ENCODE measurements around the gene TEX22. TPM values are rescaled to one million over a fixed set of nuclear protein-coding genes. Genes with fewer than 3 reads are reported as not detected.
A peak's percentile ranks its signal among the peaks of the same experiment; 100 is the strongest.

TEX22 gene
- polyA plus RNA-seq, 1 donor from 2014 or later, result 1.0 TPM

DNA sequence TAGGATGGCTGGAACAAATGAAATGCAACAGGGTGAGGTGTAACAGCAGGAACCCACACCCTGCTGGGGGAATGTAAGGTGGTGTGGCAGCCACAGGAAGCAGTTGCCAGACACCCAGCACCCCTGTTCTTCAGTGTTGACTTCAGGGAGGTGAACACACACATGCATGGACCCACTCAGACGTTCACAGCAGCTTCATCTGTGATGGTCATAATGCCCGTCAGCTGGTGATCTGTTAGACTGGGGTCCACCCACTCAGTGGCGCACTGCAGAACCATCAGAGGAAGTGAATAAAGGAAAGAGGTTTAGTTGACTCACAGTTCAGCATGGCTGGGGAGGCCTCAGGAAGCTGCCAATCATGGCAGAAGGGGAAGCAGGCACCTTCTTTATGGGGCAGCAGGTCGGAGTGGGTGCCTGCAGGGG is 22.7 kb upstream of the TEX22 start:
- peaks cover 0 to 8% (median 8%) of the 10 kb centered on the region in 3 donors for H3K4me1 Mint-ChIP-seq
- H3K27me3 Mint-ChIP-seq, result peaks cover 6% of the 10 kb centered on the region
- no peak overlapping the region for H3K4me3 Mint-ChIP-seq
- H3K9me3 Mint-ChIP-seq, result no peaks in the 10 kb centered on the region
- H3K36me3 Mint-ChIP-seq, result peaks cover 1% of the 10 kb centered on the region
- no peak overlapping the region for H3K27ac Mint-ChIP-seq

DNA sequence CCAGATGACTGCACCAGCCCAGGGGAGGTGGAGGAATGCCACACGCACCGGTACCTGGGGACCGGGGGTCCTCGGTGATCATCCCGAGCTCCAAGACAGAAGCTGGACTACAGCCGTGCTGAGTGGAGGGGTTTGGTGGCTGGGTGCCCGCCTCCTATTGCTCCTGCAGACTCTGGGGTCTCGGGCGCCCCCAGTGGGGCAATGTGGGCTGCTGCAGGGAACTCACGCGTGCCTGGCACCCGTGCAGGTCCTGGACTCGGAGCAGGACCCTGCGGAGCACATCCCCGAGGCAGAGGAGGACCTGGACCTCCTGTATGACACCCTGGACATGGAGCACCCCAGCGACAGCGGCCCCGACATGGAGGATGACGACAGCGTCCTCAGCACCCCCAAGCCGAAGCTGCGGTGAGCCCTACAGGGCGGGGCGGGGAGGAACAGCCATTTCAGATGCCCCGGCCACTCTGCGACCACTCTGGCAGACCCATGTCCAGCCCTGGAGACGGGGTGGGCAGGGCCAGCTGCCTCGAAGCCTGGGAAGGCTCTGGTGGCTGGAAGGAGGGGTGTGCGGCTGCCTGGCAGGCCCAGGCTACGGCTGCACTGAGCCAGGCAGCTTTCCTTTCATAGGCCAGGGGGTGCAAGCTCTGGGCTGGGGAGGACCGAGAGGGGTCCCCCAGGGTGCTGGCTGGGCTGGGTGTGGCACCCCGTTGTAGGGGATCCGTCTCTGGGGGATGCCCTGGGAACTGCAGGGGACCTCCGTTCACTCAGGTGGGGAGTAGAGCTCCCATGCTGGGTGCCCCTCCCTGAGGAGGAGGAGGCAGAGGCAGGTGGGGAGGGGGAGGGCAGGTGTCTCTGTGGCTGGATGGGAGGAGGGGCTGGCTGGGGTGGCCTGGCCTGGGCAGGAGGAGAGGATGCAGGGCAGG is 21.6 kb upstream of the TEX22 start:
- Mint-ChIP-seq H3K9me3 (no peaks in the 10 kb centered on the region), H3K27me3 (peaks cover 4% of the 10 kb centered on the region), H3K27ac (no peak overlapping the region)

DNA sequence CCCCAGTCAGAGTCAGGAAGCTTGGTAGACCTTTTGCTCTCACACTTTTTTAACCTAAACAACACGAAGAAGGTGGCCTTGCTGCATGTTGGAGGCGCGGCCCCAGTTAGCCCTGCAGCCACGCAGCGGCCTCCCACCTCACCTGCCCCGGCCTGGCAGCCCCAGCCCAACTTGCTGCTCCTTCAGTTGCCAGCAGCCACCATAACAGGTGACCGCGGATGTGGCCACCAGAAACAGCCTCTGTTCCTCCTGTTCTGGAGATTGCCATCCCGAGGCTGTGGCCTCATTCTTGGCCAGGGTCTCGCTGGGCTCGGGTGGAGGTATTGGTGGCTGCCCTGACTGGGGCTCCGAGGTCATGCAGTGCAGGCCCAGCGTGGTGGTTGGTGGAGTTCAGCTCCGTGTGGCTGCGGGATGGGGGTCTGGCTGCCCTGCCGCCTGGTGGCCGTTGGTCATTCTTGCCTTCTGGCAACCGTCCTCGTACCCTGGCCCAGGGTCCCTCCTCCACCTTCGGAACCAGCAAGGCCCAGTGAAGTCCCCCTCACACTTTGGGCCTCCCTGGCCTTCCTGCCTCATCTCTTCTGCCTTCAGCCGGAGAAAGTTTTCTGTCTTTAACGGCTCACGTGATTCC is 20.7 kb upstream of the TEX22 start:
- no peaks in the 10 kb centered on the region for H3K9me3 Mint-ChIP-seq
- H3K27ac Mint-ChIP-seq, result no peak overlapping the region
- peaks cover 0 to 8% (median 4%) of the 10 kb centered on the region in 3 donors for H3K4me1 Mint-ChIP-seq
- H3K27me3 Mint-ChIP-seq, result peaks cover 4% of the 10 kb centered on the region
- peaks cover 1% of the 10 kb centered on the region for H3K36me3 Mint-ChIP-seq
- H3K4me3 Mint-ChIP-seq, result no peak overlapping the region

More for the DNA sequence above, 21.6 kb upstream of the TEX22 start:
- Mint-ChIP-seq H3K4me3 (no peak overlapping the region), H3K4me1 (peaks cover 0 to 8% (median 4%) of the 10 kb centered on the region in 3 donors), H3K36me3 (peaks cover 1% of the 10 kb centered on the region)

DNA sequence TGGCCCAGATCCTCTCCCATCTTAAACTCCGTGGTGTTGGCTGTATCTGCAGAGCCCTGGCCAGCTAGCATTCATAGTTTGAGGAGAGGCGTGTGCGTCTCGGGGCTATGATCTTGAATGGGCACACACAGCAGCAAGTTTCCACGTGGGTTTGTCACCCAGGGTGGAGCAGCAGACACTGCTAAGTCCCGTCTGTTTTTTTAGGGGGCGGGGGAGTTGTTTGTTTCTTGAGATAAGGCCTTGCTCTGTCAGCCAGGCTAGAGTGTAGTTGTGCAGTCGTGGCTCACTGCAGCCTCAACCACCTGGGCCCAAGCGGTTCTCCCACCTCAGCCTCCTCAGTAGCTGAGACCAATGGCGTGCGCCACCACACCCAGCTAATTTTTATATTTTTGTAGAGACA is 20.1 kb upstream of the TEX22 start:
- no peak overlapping the region for H3K27ac Mint-ChIP-seq
- peaks cover 1% of the 10 kb centered on the region for H3K36me3 Mint-ChIP-seq
- no peak overlapping the region for H3K4me3 Mint-ChIP-seq
- peaks cover 4% of the 10 kb centered on the region for H3K27me3 Mint-ChIP-seq
- peaks cover 0 to 8% (median 4%) of the 10 kb centered on the region in 3 donors for H3K4me1 Mint-ChIP-seq
- no peaks in the 10 kb centered on the region for H3K9me3 Mint-ChIP-seq

DNA sequence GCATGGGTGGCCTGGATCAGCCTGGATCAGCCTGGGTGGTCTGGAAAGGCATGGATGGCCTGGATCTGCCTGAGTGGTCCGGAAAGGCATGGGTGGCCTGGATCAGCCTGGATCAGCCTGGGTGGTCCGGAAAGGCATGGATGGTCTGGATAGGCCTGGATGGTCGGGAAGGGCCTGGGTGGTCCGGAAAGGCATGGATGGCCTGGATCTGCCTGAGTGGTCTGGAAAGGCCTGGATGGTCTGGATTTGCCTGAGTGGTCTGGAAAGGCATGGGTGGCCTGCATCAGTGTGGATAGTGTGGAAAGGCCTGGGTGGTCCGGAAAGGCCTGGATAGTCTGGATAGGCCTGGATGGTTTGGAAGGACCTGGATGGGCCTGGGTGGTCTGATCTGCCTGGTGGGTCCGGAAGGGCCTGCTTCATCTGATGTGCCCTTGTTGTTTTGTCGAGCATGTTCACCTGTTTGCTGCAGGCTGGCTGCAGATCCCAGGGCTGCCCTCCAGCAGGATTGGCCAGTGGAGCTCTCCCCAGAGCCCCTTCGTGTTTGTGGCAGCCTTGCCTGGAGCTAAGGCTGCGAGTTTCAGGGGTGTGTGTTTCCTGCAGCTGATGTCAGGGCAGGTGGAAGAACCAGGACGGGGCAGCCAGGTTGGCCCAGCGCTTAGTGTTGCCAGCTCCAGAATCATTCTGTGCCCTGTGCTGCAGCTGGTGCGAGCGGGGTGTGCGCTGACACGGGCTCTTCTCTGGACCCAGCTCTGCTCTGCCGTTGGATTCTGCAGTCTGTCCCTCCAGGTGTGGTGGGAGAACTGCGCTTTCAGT is 19.3 kb upstream of the TEX22 start:
- Mint-ChIP-seq H3K4me3 (no peak overlapping the region), H3K27me3 (peaks cover 4% of the 10 kb centered on the region), H3K36me3 (peaks cover 1% of the 10 kb centered on the region), H3K9me3 (no peaks in the 10 kb centered on the region), H3K27ac (peak overlapping the region in 1 of 3 donors; percentile 46), H3K4me1 (peaks cover 0 to 8% (median 4%) of the 10 kb centered on the region in 3 donors)

DNA sequence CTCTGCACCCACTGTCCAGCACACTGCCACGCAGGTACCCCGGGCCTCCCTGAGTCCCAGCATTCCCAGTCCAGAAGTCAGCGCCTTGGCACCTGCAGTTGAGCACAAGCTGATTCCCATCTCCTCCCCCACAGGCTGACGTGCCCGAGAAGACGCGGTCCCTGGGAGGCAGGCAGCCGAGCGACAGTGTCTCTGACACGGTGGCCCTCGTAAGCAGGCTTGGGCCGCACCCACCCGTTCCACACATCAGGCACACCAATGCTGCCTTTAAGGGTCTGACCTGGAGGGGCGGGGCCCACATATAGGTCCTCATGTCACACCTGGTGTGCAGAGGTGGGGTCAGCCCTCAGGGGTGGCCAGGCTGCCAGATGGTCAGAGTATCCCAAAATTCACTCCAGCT is 18.4 kb upstream of the TEX22 start:
- Mint-ChIP-seq H3K36me3 (peaks cover 1% of the 10 kb centered on the region), H3K9me3 (no peaks in the 10 kb centered on the region), H3K27ac (no peak overlapping the region), H3K4me3 (no peak overlapping the region), H3K4me1 (peaks cover 0 to 8% (median 4%) of the 10 kb centered on the region in 3 donors), H3K27me3 (peaks cover 4% of the 10 kb centered on the region)

DNA sequence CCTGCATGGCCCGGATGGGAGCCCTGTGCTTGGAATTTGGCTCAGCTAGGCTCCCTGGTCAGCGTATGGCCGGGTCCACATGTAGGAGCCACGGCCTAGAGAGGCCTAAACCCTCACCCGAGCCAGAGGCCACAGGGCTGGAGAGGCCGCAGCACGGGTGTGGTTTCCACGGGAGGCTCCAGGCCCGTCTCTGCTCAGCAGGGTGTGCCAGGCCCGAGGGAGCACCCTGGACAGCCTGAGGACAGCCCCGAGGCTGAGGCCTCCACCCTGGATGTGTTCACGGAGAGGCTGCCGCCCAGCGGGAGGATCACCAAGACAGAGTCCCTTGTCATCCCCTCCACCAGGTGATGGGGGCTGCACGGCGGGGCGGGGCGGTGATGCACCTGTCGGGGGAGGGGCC is 17.6 kb upstream of the TEX22 start:
- Mint-ChIP-seq H3K4me3 (no peak overlapping the region), H3K36me3 (peaks cover 1% of the 10 kb centered on the region), H3K27ac (no peak overlapping the region), H3K4me1 (peaks cover 0 to 4% (median under 1%) of the 10 kb centered on the region in 3 donors), H3K9me3 (no peaks in the 10 kb centered on the region), H3K27me3 (peaks cover 1% of the 10 kb centered on the region)

DNA sequence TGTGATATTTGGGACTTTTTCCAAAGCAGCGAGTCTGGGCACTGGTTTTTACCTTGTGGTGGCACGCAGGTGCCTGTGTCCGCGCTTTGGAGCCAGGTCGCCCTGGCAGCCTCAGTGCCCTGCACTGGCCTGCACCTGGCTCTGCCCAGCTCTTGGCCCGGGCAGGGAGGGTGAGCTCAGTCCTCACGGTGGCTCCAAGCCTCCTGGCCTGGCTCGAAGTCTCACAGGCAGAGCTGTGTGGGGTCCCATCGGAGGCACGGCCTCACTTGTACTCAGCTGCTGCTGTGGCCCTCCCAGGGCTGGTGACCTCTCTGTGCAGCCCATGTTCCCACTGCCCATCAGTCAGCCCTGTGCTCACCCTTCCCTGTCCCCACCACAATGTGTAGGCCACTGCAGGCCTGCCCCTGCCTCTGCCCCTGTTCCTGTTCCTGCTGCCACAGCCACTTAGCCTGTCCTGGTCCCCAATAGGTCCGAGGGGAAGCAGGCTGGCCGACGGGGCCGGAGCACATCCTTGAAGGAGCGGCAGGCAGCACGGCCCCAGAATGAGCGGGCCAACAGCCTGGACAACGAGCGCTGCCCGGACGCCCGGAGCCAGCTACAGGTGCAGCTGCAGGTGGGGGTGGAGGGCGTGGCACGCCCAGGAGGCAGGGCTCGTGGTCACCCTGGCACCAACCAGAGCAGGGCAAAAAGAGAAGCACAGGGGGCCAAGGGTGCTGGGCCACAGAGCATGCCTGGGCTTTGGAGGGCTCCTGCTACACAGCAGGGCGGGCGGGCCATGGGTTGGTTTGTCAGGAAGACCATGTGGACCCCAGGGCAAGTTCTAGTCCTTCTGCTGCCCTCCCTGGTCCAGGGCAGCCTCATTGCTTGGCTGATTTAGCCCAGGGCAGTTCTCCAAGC is 16.6 kb upstream of the TEX22 start:
- no peaks in the 10 kb centered on the region for H3K36me3 Mint-ChIP-seq
- peaks cover 0 to 1% (median 0%) of the 10 kb centered on the region in 3 donors for H3K4me1 Mint-ChIP-seq
- no peak overlapping the region for H3K27ac Mint-ChIP-seq
- no peak overlapping the region for H3K4me3 Mint-ChIP-seq
- H3K27me3 Mint-ChIP-seq, result no peaks in the 10 kb centered on the region
- H3K9me3 Mint-ChIP-seq, result no peaks in the 10 kb centered on the region

DNA sequence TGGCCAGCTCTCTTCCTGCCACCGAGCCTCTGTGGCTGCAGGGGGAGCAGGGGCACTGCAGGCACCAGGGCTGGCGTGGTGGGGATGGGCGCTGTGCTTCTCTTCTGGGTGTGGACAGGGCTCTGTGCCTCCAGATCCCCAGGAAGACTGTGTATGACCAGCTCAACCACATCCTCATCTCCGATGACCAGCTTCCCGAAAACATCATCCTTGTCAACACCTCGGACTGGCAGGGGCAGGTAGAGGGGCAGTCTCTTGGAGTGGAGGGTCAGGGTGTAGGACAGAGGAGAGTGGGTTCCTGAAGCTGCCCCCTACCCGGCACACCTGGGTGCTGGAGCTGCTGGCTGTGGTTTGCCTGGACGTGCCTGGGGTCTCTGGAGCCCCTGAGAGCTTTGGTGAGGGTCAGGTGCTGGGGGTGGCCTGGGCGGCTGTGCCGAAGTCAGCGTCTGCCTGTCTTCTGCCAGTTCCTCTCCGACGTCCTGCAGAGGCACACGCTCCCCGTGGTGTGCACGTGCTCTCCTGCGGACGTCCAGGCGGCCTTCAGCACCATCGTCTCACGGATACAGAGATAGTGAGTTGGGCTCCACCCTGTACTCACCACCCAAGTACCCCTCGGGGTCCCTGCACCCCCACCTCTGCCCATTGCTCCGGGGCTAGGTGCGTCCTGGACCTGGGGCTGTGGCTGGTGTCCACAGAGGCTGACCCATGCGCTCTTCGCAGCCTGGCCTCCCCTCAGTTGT is 15.8 kb upstream of the TEX22 start:
- Mint-ChIP-seq H3K4me3 (no peak overlapping the region), H3K27me3 (no peaks in the 10 kb centered on the region), H3K27ac (no peak overlapping the region), H3K4me1 (peaks cover 0 to 1% (median 0%) of the 10 kb centered on the region in 3 donors), H3K36me3 (no peaks in the 10 kb centered on the region), H3K9me3 (no peaks in the 10 kb centered on the region)

DNA sequence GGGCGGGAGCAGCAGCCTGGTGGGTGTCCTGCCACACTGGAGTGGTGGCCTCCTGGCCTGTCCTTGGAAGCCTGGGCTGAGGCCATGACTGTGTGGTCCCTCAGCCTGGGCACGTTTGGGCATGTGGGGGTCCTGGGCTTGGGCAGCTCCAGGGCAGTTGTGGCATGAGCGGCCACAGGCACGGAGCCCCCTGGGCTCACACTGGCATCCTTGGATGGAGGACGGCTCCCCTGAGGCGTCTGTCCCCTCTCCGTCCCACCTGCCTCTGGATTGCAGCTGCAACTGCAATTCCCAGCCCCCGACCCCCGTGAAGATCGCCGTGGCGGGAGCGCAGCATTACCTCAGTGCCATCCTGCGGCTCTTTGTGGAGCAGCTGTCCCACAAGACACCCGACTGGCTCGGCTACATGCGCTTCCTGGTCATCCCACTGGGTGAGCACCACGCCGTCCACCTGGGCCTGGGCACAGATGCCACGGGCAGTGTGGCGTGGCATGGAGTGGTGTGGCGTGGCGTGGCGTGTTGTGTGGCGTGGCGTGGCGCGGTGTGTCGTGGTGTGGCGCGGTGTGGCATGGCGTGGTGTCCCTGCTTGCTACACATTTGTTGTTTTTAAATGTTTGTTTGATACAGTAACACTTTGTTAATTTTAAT is 15.1 kb upstream of the TEX22 start:
- Mint-ChIP-seq H3K27ac (no peak overlapping the region), H3K4me1 (peaks cover 0 to 1% (median 0%) of the 10 kb centered on the region in 3 donors), H3K9me3 (no peaks in the 10 kb centered on the region), H3K27me3 (no peaks in the 10 kb centered on the region), H3K4me3 (no peak overlapping the region), H3K36me3 (no peaks in the 10 kb centered on the region)

DNA sequence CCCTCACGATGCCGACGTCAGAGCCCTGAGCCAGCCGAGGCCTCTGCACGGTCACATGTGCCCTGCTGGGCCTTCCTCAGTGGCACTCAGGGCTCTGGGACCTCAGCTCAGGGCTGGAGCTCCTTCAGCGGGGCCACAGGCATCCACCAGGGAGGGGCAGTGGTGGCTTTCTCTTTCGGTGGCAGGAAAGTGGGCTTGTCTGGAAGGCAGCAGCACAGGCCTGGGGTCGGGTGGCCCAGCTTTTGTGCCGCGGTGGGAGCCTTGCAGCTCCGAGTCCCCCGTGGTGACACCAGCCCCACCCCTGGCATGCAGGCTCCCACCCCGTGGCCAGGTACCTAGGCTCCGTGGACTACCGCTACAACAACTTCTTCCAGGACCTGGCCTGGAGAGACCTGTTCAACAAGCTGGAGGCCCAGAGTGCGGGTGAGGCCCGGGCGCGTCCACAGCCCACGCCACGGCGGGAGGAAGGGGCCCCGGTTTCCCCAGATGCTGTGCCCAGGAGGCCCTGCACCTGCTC is 14.2 kb upstream of the TEX22 start:
- Mint-ChIP-seq H3K27me3 (no peaks in the 10 kb centered on the region), H3K4me1 (peaks cover 0 to 3% (median 1%) of the 10 kb centered on the region in 3 donors), H3K4me3 (no peak overlapping the region)

DNA sequence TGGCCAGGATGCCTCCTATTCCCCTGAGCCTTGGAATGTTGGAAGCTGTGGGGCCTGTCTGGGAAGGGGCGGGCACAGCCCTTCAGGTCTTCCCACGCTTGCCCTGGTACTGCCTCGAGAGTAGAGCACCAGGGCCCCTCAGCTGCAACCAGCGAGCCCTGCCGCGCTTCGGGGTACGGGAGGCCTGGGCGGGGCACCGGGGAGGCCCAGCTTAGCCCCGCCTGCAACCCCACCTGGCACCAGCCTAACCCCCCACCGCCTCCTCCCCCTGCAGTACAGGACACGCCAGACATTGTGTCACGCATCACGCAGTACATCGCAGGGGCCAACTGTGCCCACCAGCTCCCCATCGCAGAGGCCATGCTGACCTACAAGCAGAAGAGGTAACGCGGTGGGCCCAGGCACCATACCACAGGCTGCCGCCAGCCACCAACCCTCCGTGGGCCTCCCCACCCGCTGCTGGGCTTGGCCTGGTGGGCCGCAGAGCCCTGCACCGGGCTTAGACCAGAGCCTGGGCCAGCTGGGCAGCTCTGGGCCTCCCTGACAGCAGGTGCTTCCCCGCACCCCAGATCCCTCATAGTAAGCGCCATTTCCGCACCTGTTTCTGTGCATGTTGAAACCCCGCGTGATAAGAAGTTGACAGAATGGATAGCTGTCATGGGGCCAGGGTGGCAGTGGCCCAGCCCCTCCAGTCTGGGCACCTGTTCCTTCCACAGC is 13.6 kb upstream of the TEX22 start:
- H3K4me3 Mint-ChIP-seq, result no peak overlapping the region
- H3K4me1 Mint-ChIP-seq, result peaks cover 0 to 3% (median 1%) of the 10 kb centered on the region in 3 donors
- H3K27ac Mint-ChIP-seq, result no peak overlapping the region
- no peaks in the 10 kb centered on the region for H3K9me3 Mint-ChIP-seq
- H3K36me3 Mint-ChIP-seq, result no peaks in the 10 kb centered on the region
- H3K27me3 Mint-ChIP-seq, result no peaks in the 10 kb centered on the region

More for the DNA sequence above, 14.2 kb upstream of the TEX22 start:
- no peaks in the 10 kb centered on the region for H3K36me3 Mint-ChIP-seq
- H3K9me3 Mint-ChIP-seq, result no peaks in the 10 kb centered on the region
- no peak overlapping the region for H3K27ac Mint-ChIP-seq

DNA sequence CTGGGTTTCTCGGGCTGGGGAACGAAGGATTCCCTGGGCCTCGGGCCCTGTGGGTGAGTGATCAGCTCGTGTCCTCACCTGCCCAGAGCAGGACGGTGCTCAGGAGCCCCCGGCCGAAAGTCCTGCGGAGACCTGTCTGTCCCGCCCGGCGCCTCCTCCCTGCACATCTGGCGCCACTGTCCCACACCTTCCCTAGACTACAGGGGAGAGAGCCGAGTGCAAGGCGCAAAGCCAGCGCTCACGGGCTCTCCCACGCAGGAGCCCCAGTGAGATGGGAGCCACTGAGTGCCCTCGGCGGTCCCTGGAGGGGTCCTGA is 13.1 kb upstream of the TEX22 start:
- H3K4me3 Mint-ChIP-seq, result no peak overlapping the region
- H3K9me3 Mint-ChIP-seq, result no peaks in the 10 kb centered on the region
- peaks cover 0 to 5% (median 3%) of the 10 kb centered on the region in 3 donors for H3K4me1 Mint-ChIP-seq
- H3K27ac Mint-ChIP-seq, result no peak overlapping the region
- H3K36me3 Mint-ChIP-seq, result no peaks in the 10 kb centered on the region
- H3K27me3 Mint-ChIP-seq, result no peaks in the 10 kb centered on the region

All from IgD-negative memory B cell (primary cell).